VCaP (cell line): Measurements from ENCODE around the gene ADPRS.

Experiments
- H3K27ac ChIP-seq: fragments of 450-650 bp; 2 replicates; pipeline ENCODE4 v1.5.1; 2017
- CTCF ChIP-seq: fragments of 450-650 bp; conservative IDR thresholded peaks from 2 replicates; pipeline ENCODE4 v1.5.1; 2017; ENCODE audit warnings: mild to moderate bottlenecking, moderate library complexity

The ADPRS gene

GRCh38 chr1:36088577-36089392, at the start of gene ADPRS:
Gene ADPRS (plus strand): TSS chr1:36088892. CDS start chr1:36088905, 13 bp downstream.
- peak within 1 kb of the TSS; percentile 77 for H3K27ac ChIP-seq
- peak; percentile 98 for TF ChIP-seq CTCF

GRCh38 chr1:36040238-36040637, 48.5 kb upstream of the ADPRS start:
- no peak for TF ChIP-seq CTCF
- no peak overlapping the region for H3K27ac ChIP-seq

- H3K27ac ChIP-seq = no peak overlapping the region
- no peak for TF ChIP-seq CTCF
Measured at GRCh38 chr1:36051821-36052220, 36.9 kb upstream of the ADPRS start.

GRCh38 chr1:36053978-36054377, 34.7 kb upstream of the ADPRS start:
- no peak for TF ChIP-seq CTCF
- no peak overlapping the region for H3K27ac ChIP-seq

- no peak overlapping the region for H3K27ac ChIP-seq
- TF ChIP-seq CTCF = no peak
Measured at GRCh38 chr1:36055706-36056105, 33.0 kb upstream of the ADPRS start.

- no peak for TF ChIP-seq CTCF
- no peak overlapping the region for H3K27ac ChIP-seq
Measured at GRCh38 chr1:36062315-36062714, 26.4 kb upstream of the ADPRS start.

GRCh38 chr1:36067871-36068270, 20.8 kb upstream of the ADPRS start:
- TF ChIP-seq CTCF = no peak
- H3K27ac ChIP-seq = no peak overlapping the region
